ENCODE data around the gene B3GAT1. TPM values are rescaled to one million over a fixed set of nuclear protein-coding genes. Genes with fewer than 3 reads are reported as not detected.

Gene B3GAT1
- polyA plus RNA-seq, 3 donors: not detected

GRCh38 chr11:134333312-134333711 is 78.7 kb downstream of the B3GAT1 start:
- Histone ChIP-seq H3K79me2 (ENCODE audit: insufficient read depth, low read length) (no peaks in the 10 kb centered on the region), H3K4me3 (replicated peaks in 1 of 3; ENCODE audit: low read depth in 2 of 3, low read length in 3 of 3) (no peak overlapping the region), H3K36me3 (replicated peaks in 1 of 2; ENCODE audit: control insufficient read depth in 1 of 2, insufficient read depth in 2 of 2, low read length in 2 of 2) (no peaks in the 10 kb centered on the region), H3K27ac (ENCODE audit: low read depth in 1 of 2, low read length in 2 of 2) (no peak overlapping the region), H2AFZ (ENCODE audit: insufficient read depth, low read depth, low read length, poor library complexity, severe bottlenecking) (no peak overlapping the region), H3K27me3 (ENCODE audit: control insufficient read depth in 2 of 2, insufficient read depth in 2 of 2, low read length in 2 of 2) (peaks cover 28 to 52% of the 10 kb centered on the region in 2 donors), H4K20me1 (ENCODE audit: insufficient read depth, low read length) (no peaks in the 10 kb centered on the region), H3K9me3 (replicated peaks in 1 of 2; ENCODE audit: control insufficient read depth in 1 of 2, insufficient read depth in 1 of 2, low read length in 2 of 2) (peaks cover 0 to 10% of the 10 kb centered on the region in 2 donors), H3K4me2 (replicated peaks; ENCODE audit: extremely low read depth, low read length, poor library complexity, severe bottlenecking) (no peak overlapping the region), H3K9ac (ENCODE audit: insufficient read depth, low read length, poor library complexity, severe bottlenecking) (no peak overlapping the region), H3K4me1 (ENCODE audit: control insufficient read depth in 1 of 2, insufficient read depth in 2 of 2, low read length in 2 of 2) (peaks cover 6 to 10% of the 10 kb centered on the region in 2 donors)
- Mint-ChIP-seq H3K36me3 (peaks cover 0 to 3% of the 10 kb centered on the region in 2 donors), H3K9me3 (peaks cover 0 to 8% (median 5%) of the 10 kb centered on the region in 7 donors), H3K27ac (no peak overlapping the region), H3K4me3 (peak overlapping the region in 1 of 2 donors; percentile 84), H3K27me3 (ENCODE audit: low read depth in 3 of 3) (peaks cover 46 to 57% (median 51%) of the 10 kb centered on the region in 3 donors), H3K4me1 (peaks cover 12% of the 10 kb centered on the region)
- DNase-seq: no peak
- intact Hi-C loops (cut with micrococcal nuclease): no loop called here
- WGBS (ENCODE audit: insufficient coverage): 89% methylated on average over 7 of the region's 7 CpGs
- no peak for TF ChIP-seq CTCF (IDR thresholded peaks at IDR 0.05)

- H3K27me3 Mint-ChIP-seq (ENCODE audit: low read depth in 3 of 3): peaks cover 46 to 58% (median 52%) of the 10 kb centered on the region in 3 donors
- no peak overlapping the region for H3K9ac ChIP-seq (ENCODE audit: insufficient read depth, low read length, poor library complexity, severe bottlenecking)
- no peak overlapping the region for H2AFZ ChIP-seq (ENCODE audit: insufficient read depth, low read depth, low read length, poor library complexity, severe bottlenecking)
- no peak overlapping the region for H3K4me2 ChIP-seq (replicated peaks; ENCODE audit: extremely low read depth, low read length, poor library complexity, severe bottlenecking)
- H3K27ac Mint-ChIP-seq: no peak overlapping the region
- no peaks in the 10 kb centered on the region for H3K36me3 ChIP-seq (replicated peaks in 1 of 2; ENCODE audit: control insufficient read depth in 1 of 2, insufficient read depth in 2 of 2, low read length in 2 of 2)
- 63% methylated on average over 4 of the region's 7 CpGs for WGBS (ENCODE audit: insufficient coverage)
- no peak overlapping the region for H3K4me3 ChIP-seq (replicated peaks in 1 of 3; ENCODE audit: low read depth in 2 of 3, low read length in 3 of 3)
- peaks cover 28 to 52% of the 10 kb centered on the region in 2 donors for H3K27me3 ChIP-seq (ENCODE audit: control insufficient read depth in 2 of 2, insufficient read depth in 2 of 2, low read length in 2 of 2)
- peaks cover 6 to 10% of the 10 kb centered on the region in 2 donors for H3K4me1 ChIP-seq (ENCODE audit: control insufficient read depth in 1 of 2, insufficient read depth in 2 of 2, low read length in 2 of 2)
- H3K36me3 Mint-ChIP-seq: peaks cover 0 to 3% of the 10 kb centered on the region in 2 donors
- H3K79me2 ChIP-seq (ENCODE audit: insufficient read depth, low read length): no peaks in the 10 kb centered on the region
- peaks cover 0 to 10% of the 10 kb centered on the region in 2 donors for H3K9me3 ChIP-seq (replicated peaks in 1 of 2; ENCODE audit: control insufficient read depth in 1 of 2, insufficient read depth in 1 of 2, low read length in 2 of 2)
- no peak overlapping the region for H3K27ac ChIP-seq (ENCODE audit: low read depth in 1 of 2, low read length in 2 of 2)
- no peak for DNase-seq
- peak overlapping the region; percentile 16 to 84 for H3K4me3 Mint-ChIP-seq
- no peaks in the 10 kb centered on the region for H4K20me1 ChIP-seq (ENCODE audit: insufficient read depth, low read length)
- H3K9me3 Mint-ChIP-seq: peaks cover 0 to 8% (median 5%) of the 10 kb centered on the region in 7 donors
- peaks cover 12% of the 10 kb centered on the region for H3K4me1 Mint-ChIP-seq
- TF ChIP-seq CTCF (IDR thresholded peaks at IDR 0.05): no peak
- intact Hi-C loops (cut with micrococcal nuclease): no loop called here
Observed at GRCh38 chr11:134332782-134333181, 79.3 kb downstream of the B3GAT1 start.

Measured in CD14-positive monocyte (primary cell).